Caco-2 (cell line): ENCODE results near the gene ZIC4. TPM values are rescaled to one million over a fixed set of nuclear protein-coding genes. Genes with fewer than 3 reads are reported as not detected.
A peak's percentile ranks its signal among the peaks of the same experiment; 100 is the strongest.

ENCODE experiments used
- BruUV-seq: library from RNA; stranded (reverse); fragments of 400-500 nt; replicated peaks from 2 replicates; lab custom pipeline; 2021; lab: Mats Ljungman, UMichigan
- CTCF ChIA-PET: fragments of 300-600 bp; sonication (Branson Sonifier 250); formaldehyde crosslinking; loops from one replicate; lab custom pipeline; 2022; ENCODE audit warnings: antibody characterized with exemption; lab: Charles Lee
- POLR2A ChIA-PET: fragments of 300-600 bp; sonication (Branson Sonifier 250); formaldehyde crosslinking; loops from one replicate; lab custom pipeline; 2022; ENCODE audit warnings: antibody characterized with exemption; lab: Charles Lee
- DNase-seq, 2 experiments: peaks; one replicate each; pipeline versions ENCODE4 v3.0.0 to v3.0.0-alpha.2; 2020 to 2022
- H3K27me3 ChIP-seq: replicated peaks from 2 replicates; pipeline ENCODE4 v1.6.0; 2011; ENCODE audit warnings: low read length; ENCODE audit not compliant: control insufficient read depth, insufficient read depth
- H3K36me3 ChIP-seq: 2 replicates; pipeline ENCODE4 v1.5.1; 2011; ENCODE audit warnings: low read length; ENCODE audit not compliant: control insufficient read depth, insufficient read depth
- H3K4me1 ChIP-seq: fragments of 250-450 bp; sonication (Bioruptor Pico); 2 replicates; pipeline ENCODE4 v1.5.1; 2020; ENCODE audit warnings: mild to moderate bottlenecking
- H3K4me3 ChIP-seq: 2 replicates; pipeline ENCODE4 v1.5.1; 2011; ENCODE audit warnings: low read depth, mild to moderate bottlenecking, control low read depth, low read length
- H3K9me3 ChIP-seq: fragments of 250-450 bp; sonication (Bioruptor Pico); 2 replicates; pipeline ENCODE4 v1.5.1; 2020; ENCODE audit warnings: mild to moderate bottlenecking, moderate library complexity
- H3K27ac Mint-ChIP-seq: one replicate; pipeline ENCODE4 v1.8.0; 2022; ENCODE audit warnings: mixed read lengths; ENCODE audit not compliant: unreplicated experiment
- H3K27me3 Mint-ChIP-seq: one replicate; pipeline ENCODE4 v1.8.0; 2022; ENCODE audit warnings: mixed read lengths; ENCODE audit not compliant: insufficient read depth, unreplicated experiment
- H3K36me3 Mint-ChIP-seq: one replicate; pipeline ENCODE4 v1.8.0; 2022; ENCODE audit warnings: mild to moderate bottlenecking, mixed read lengths; ENCODE audit not compliant: insufficient read depth, unreplicated experiment
- H3K4me1 Mint-ChIP-seq: one replicate; pipeline ENCODE4 v1.8.0; 2022; ENCODE audit warnings: low read depth, mixed read lengths; ENCODE audit not compliant: unreplicated experiment
- H3K4me3 Mint-ChIP-seq: one replicate; pipeline ENCODE4 v1.8.0; 2022; ENCODE audit warnings: mild to moderate bottlenecking, moderate library complexity, mixed read lengths; ENCODE audit not compliant: unreplicated experiment
- H3K9me3 Mint-ChIP-seq: one replicate; pipeline ENCODE4 v1.8.0; 2022; ENCODE audit warnings: mixed read lengths; ENCODE audit not compliant: unreplicated experiment
- CTCF ChIP-seq, 2 experiments: fragments of 200-600 bp in 1 of 2; IDR thresholded peaks; 1 replicate in 1 of 2; 2 replicates in 1 of 2; pipeline versions ENCODE4 v1.5.1 to v1.8.0; 2011 to 2022; ENCODE audit warnings: antibody characterized with exemption in 1 of 2, control low read depth in 1 of 2, inconsistent platforms in 1 of 2, low read depth in 1 of 2, low read length in 1 of 2, mild to moderate bottlenecking in 1 of 2, moderate library complexity in 1 of 2; ENCODE audit not compliant: insufficient read depth in 1 of 2, severe bottlenecking in 1 of 2, unreplicated experiment in 1 of 2
- intact Hi-C: fragments of 100-400 bp; cut with micrococcal nuclease; formaldehyde crosslinking; loops from one replicate; pipeline ENCODE4 v1.10.0; 2022; ENCODE audit not compliant: unreplicated experiment
- total RNA-seq: library from RNA; stranded (reverse); gene quantifications from 2 replicates; pipeline ENCODE4 v1.2.3, GENCODE V29; 2022

The ZIC4 gene
- total RNA-seq, 1 experiment from 2014 or later: not detected

GRCh38 chr3:147408188-147409100 lies 2.1 kb upstream of the ZIC4 start:
- intact Hi-C loops: no loop called here
- DNase-seq: no peak
- TF ChIP-seq CTCF (IDR thresholded peaks at IDR 0.05; ENCODE audit: insufficient read depth in 1 of 2, low read depth in 1 of 2, low read length in 1 of 2, severe bottlenecking in 1 of 2, unreplicated experiment in 1 of 2): no peak
- BruUV-seq: no TSS peak
- Mint-ChIP-seq H3K9me3 (peaks cover 9% of the 10 kb centered on the region), H3K27ac (no peak overlapping the region), H3K27me3 (peaks cover 5% of the 10 kb centered on the region), H3K4me1 (peaks cover 7% of the 10 kb centered on the region), H3K4me3 (peak overlapping the region; percentile 61), H3K36me3 (peaks cover 6% of the 10 kb centered on the region)
- no peaks in the 10 kb centered on the region for H3K27me3 ChIP-seq
- H3K36me3 ChIP-seq: no peaks in the 10 kb centered on the region
- H3K4me3 ChIP-seq: no peak overlapping the region
- ChIA-PET POLR2A (no interaction called here), CTCF (no interaction called here)
- no peaks in the 10 kb centered on the region for H3K4me1 ChIP-seq
- H3K9me3 ChIP-seq: no peaks in the 10 kb centered on the region

DNA sequence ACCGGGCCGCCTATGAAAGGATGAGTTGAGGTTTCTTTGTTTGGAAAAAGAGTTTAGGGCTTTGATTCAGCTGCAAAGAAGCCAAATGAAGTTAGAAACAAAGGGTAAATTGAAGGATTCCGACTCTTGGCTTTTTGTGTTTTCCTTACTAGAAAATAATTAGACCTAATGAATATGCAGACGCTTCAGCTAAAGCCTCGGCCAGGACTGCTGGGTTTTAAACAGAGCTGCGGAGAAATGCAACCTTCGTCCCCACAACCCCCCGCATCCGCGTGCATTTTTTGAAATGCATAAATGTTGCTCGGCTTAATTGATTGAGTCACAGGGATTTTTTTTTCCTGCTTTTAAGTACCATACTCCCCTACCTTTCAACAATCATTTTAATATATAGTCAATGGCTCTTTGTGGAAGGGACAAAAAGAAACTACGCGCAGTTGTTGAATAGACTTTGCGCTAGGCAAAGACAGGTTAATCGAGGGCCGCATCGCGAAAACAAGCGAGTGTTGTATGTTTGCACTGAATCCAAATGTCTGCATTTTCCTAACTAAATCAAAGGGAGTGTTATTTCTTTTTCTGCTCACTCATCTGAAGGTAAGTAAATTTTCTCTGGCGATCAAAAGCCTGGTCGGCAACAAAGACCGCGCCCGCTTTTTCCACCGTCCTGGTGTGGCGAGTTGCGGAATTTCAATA lies 1.3 kb upstream of the ZIC4 start:
- H3K27me3 ChIP-seq: no peaks in the 10 kb centered on the region
- no TSS peak for BruUV-seq
- ChIA-PET CTCF (no interaction called here), POLR2A (no interaction called here)
- H3K36me3 ChIP-seq: no peaks in the 10 kb centered on the region
- H3K9me3 Mint-ChIP-seq: peaks cover 9% of the 10 kb centered on the region
- peak overlapping the region; percentile 61 for H3K4me3 Mint-ChIP-seq
- H3K27me3 Mint-ChIP-seq: peaks cover 5% of the 10 kb centered on the region
- no peak overlapping the region for H3K27ac Mint-ChIP-seq
- peaks cover 7% of the 10 kb centered on the region for H3K4me1 Mint-ChIP-seq
- H3K4me1 ChIP-seq: no peaks in the 10 kb centered on the region
- DNase-seq: no peak
- intact Hi-C loops: no loop called here
- peaks cover 6% of the 10 kb centered on the region for H3K36me3 Mint-ChIP-seq
- H3K4me3 ChIP-seq: no peak overlapping the region
- no peaks in the 10 kb centered on the region for H3K9me3 ChIP-seq
- no peak for TF ChIP-seq CTCF (IDR thresholded peaks at IDR 0.05; ENCODE audit: insufficient read depth in 1 of 2, low read depth in 1 of 2, low read length in 1 of 2, severe bottlenecking in 1 of 2, unreplicated experiment in 1 of 2)

DNA sequence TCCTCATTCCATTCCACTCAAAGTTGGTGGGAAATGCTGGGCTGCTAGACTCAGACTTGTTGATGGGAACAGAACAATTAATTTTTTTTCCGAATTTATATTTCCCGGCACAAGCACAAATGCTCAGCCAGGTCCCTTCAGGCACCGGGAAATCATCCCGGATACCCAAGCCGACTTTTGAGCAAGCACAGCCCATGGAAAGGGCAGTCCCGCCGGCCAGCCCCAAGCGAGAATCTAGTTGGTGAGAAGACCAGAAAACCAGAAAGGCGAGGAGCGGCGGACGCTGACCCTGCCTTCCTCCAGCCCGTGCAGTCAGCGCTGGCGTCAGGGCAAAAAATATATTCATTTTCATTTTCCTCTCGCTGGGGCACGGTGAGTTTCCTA lies 763 bp upstream of the ZIC4 start:
- Mint-ChIP-seq H3K27me3 (peaks cover 5% of the 10 kb centered on the region), H3K36me3 (peaks cover 6% of the 10 kb centered on the region), H3K9me3 (peaks cover 9% of the 10 kb centered on the region), H3K4me3 (no peak overlapping the region), H3K27ac (no peak overlapping the region), H3K4me1 (peaks cover 7% of the 10 kb centered on the region)
- ChIA-PET POLR2A (no interaction called here), CTCF (no interaction called here)
- intact Hi-C loops: no loop called here
- no peaks in the 10 kb centered on the region for H3K9me3 ChIP-seq
- TF ChIP-seq CTCF (IDR thresholded peaks at IDR 0.05; ENCODE audit: insufficient read depth in 1 of 2, low read depth in 1 of 2, low read length in 1 of 2, severe bottlenecking in 1 of 2, unreplicated experiment in 1 of 2): no peak
- no peak for DNase-seq
- no peak overlapping the region for H3K4me3 ChIP-seq
- no peaks in the 10 kb centered on the region for H3K36me3 ChIP-seq
- H3K27me3 ChIP-seq: no peaks in the 10 kb centered on the region
- BruUV-seq: no TSS peak
- H3K4me1 ChIP-seq: no peaks in the 10 kb centered on the region
